Smooth muscle cell of the pulmonary artery (primary cell): ENCODE results near the gene SLAIN1. TPM values are rescaled to one million over a fixed set of nuclear protein-coding genes. Genes with fewer than 3 reads are reported as not detected.

Experiments used
- total RNA-seq: library from RNA; depleted of rRNA; stranded (reverse); fragments of >200 nt; gene quantifications from 2 replicates; pipeline ENCODE4 v1.2.3, GENCODE V29; 2014

The SLAIN1 gene
- total RNA-seq, result 0.20 and 3.9 TPM in 2 replicates

DNA sequence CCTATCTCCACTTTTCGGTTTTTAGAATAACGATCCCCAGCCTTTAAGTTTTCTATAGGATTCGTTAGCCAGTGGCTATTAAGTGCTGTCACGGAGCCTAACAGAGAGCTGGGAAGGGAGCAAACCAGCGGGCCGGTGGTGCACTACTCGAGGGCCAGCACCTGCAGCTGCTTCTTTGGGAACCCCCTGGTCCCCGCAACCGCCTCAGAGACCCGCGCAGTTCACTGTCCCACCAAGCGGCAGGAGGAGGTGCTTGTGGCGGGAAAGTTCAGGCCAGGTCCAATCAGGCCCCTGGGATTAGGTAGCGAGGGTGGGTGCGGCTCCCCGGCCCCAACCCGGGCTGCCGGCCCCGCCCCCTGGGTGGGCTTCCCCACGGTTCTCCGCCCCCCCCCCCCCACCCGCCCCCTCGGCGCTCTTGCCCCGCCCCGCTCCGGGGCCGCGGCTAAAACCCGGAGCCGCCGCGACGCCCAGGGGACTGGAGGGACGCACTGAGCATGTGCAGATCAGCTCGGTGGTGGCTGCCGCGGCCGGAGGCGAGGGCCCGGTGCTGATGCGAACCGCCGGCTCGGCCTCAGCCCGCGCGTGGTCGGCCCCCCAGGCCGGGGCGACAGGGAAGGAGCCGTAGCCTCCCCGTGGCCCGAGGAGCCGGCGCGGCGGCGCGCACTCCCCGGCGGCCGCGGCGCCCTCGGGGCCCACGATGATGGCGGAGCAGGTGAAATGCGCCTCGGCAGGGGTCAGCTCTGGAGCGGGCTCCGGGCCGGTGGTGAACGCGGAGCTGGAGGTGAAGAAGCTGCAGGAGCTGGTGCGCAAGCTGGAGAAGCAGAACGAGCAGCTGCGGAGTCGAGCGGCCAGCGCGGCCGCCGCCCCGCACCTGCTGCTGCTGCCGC lies at the start of gene SLAIN1:
TSS of gene SLAIN1 (plus strand) at position 471 of the 887 bp plus-strand sequence. CDS start at position 698, 227 bp downstream.

Other genes starting within 250 kb of the SLAIN1 start
- gene SCEL, start 162.0 kb upstream of the SLAIN1 start, total RNA-seq, result not detected in 2 replicates
- 0.17 and 9.6 TPM in 2 replicates for gene EDNRB, start 221.1 kb downstream of the SLAIN1 start, total RNA-seq